ENCODE data around the gene AP2B1. TPM values are rescaled to one million over a fixed set of nuclear protein-coding genes. Genes with fewer than 3 reads are reported as not detected.

The AP2B1 gene
- total and polyA plus RNA-seq, 9 of the 15 experiments (the other 6 are each of a cell fraction or from before 2014, with no cell fraction given), result 60.1 to 287 (median 105) TPM

DNA sequence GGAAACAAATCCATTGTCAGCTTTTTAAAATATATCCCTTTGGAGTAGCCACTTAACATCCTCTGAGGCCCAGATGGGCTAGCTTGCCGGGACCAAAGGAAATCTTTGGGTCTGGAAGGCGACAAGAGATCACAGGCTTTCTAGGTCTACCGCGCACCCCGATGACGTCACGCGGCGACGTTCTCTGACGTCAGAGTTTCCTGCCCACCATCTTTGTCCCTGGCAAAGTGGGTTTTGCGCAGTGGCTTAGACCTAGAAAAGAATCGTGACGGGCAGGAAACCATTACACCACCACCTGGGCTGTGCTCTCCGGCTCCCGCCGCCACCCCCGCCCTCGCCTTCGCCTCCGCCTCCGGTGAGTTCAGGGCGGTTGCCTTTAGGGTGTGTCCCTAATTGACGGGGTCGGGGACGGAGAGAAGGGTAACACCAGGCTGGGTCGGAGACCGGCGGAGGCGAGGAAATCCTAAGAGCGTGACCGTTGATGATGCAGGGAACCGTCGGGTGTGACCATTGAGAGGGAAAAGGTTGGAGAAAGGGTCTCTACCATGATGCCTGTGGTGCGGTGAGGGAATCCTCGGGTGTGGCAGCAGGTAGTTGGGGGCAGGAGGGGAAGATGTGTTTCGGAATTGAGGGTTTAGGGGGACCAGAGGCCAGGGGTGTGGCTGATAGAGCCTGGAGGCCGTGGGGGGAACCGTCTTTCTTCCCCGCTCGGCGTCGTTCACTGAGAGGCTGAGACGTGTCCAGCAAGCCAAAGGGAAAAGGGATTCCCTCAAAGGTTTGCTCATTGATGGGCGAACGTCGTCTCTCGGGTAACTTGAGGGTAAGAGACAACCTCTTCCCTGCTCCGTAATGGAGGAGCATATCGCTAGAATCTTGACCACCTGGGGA is at the start of gene AP2B1 (continued):
- TF ChIP-seq FOXJ3 (CRISPR knock-in tag; IDR thresholded peaks at IDR 0.05), result no peak
- TF ChIP-seq TAF1 (IDR thresholded peaks at IDR 0.05; ENCODE audit: control insufficient read depth, extremely low read depth, insufficient read depth, low read length, severe bottlenecking), result peak; percentile 91
- TF ChIP-seq KDM2B (CRISPR knock-in tag; IDR thresholded peaks at IDR 0.05), result no peak
- no peak for TF ChIP-seq ZC3H4 (CRISPR knock-in tag; IDR thresholded peaks at IDR 0.05; ENCODE audit: borderline replicate concordance)
- TF ChIP-seq FOXK1 (CRISPR knock-in tag; IDR thresholded peaks at IDR 0.05; ENCODE audit: borderline replicate concordance), result peak; percentile 96
- TF ChIP-seq, protein P1, sequence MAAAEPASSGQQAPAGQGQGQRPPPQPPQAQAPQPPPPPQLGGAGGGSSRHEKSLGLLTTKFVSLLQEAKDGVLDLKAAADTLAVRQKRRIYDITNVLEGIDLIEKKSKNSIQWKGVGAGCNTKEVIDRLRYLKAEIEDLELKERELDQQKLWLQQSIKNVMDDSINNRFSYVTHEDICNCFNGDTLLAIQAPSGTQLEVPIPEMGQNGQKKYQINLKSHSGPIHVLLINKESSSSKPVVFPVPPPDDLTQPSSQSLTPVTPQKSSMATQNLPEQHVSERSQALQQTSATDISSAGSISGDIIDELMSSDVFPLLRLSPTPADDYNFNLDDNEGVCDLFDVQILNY (CRISPR knock-in tag; IDR thresholded peaks at IDR 0.05), result 0 out of 2 replicates have a peak, but pooled peaks have one; percentile 15
- 0 out of 2 replicates have a peak, but pooled peaks have one; percentile 49 for TF ChIP-seq OTX1 (CRISPR knock-in tag; IDR thresholded peaks at IDR 0.05)
- TF ChIP-seq GTF2F1 (IDR thresholded peaks at IDR 0.05; ENCODE audit: low read depth, low read length), result peak; percentile 82; the same call in 1 of the 2 replicates
- TF ChIP-seq, protein P2, sequence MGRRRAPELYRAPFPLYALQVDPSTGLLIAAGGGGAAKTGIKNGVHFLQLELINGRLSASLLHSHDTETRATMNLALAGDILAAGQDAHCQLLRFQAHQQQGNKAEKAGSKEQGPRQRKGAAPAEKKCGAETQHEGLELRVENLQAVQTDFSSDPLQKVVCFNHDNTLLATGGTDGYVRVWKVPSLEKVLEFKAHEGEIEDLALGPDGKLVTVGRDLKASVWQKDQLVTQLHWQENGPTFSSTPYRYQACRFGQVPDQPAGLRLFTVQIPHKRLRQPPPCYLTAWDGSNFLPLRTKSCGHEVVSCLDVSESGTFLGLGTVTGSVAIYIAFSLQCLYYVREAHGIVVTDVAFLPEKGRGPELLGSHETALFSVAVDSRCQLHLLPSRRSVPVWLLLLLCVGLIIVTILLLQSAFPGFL (CRISPR knock-in tag; IDR thresholded peaks at IDR 0.05), result no peak
- no peak for TF ChIP-seq PPARD (CRISPR knock-in tag; IDR thresholded peaks at IDR 0.05)
- TF ChIP-seq SAP30 (IDR thresholded peaks at IDR 0.05; ENCODE audit: borderline replicate concordance, insufficient read depth, low read depth, low read length, poor library complexity, severe bottlenecking), result peak; percentile 13
- no peak for TF ChIP-seq ZNF76 (CRISPR knock-in tag; IDR thresholded peaks at IDR 0.05; ENCODE audit: borderline replicate concordance)
- no peak for TF ChIP-seq TRIM28 (IDR thresholded peaks at IDR 0.05)
- TF ChIP-seq ZC3H11A (IDR thresholded peaks at IDR 0.05; ENCODE audit: low read depth, low read length), result peak; percentile 54; the same call in 1 of the 2 replicates
- TF ChIP-seq ZNF583 (CRISPR knock-in tag; IDR thresholded peaks at IDR 0.05), result peak; percentile 48; the same call in 1 of the 2 replicates

Measured in K562 (cell line).